Activated CD8-positive, alpha-beta T cell treated with anti-CD3 and anti-CD28 coated beads, Interleukin-2, amount 10 ng/mL, durations not matched to agents 7 days and 5 days (primary cell): ENCODE results near the gene SARDH. TPM values are rescaled to one million over a fixed set of nuclear protein-coding genes. Genes with fewer than 3 reads are reported as not detected.
"Not testable (repeated sequence)": the region's sequence is repeated elsewhere in the genome, so short reads cannot be mapped to it uniquely, and the experiment has no call there.

ENCODE experiments used
- ATAC-seq: fragments of 150-1000 bp; cut with Tn5 transposase; one replicate; pipeline ENCODE4 v1.10.0; 2021; ENCODE audit warnings: moderate library complexity
- CTCF ChIA-PET: fragments of 350-600 bp; sonication (Branson Sonifier 250); formaldehyde crosslinking; loops from one replicate; lab custom pipeline; 2021; ENCODE audit warnings: antibody characterized with exemption; lab: Charles Lee
- POLR2A ChIA-PET: fragments of 350-600 bp; sonication (Branson Sonifier 250); formaldehyde crosslinking; loops from one replicate; lab custom pipeline; 2021; ENCODE audit warnings: antibody characterized with exemption; lab: Charles Lee
- DNase-seq: peaks from one replicate; pipeline ENCODE4 v3.0.0-alpha.2; 2020
- H3K27ac Mint-ChIP-seq: one replicate; pipeline ENCODE4 v1.8.0; 2021; ENCODE audit warnings: mild to moderate bottlenecking, mixed read lengths
- H3K27me3 Mint-ChIP-seq: one replicate; pipeline ENCODE4 v1.8.0; 2021; ENCODE audit warnings: low read depth, mixed read lengths
- H3K36me3 Mint-ChIP-seq: one replicate; pipeline ENCODE4 v1.8.0; 2021; ENCODE audit warnings: low read depth, mixed read lengths
- H3K4me1 Mint-ChIP-seq: one replicate; pipeline ENCODE4 v1.8.0; 2021; ENCODE audit warnings: low read depth, mixed read lengths
- H3K4me3 Mint-ChIP-seq: one replicate; pipeline ENCODE4 v1.8.0; 2021; ENCODE audit warnings: mild to moderate bottlenecking, mixed read lengths
- H3K9me3 Mint-ChIP-seq: one replicate; pipeline ENCODE4 v1.8.0; 2022; ENCODE audit warnings: mixed read lengths; ENCODE audit not compliant: insufficient read depth
- total RNA-seq, 2 experiments: library from RNA; stranded (reverse); gene quantifications; one replicate each; pipeline ENCODE4 v1.2.3, GENCODE V29; 2021

The SARDH gene
- total RNA-seq, 2 experiments from 2014 or later: 3.0 to 3.4 TPM

GRCh38 chr9:133773889-133774655 lies 35.9 kb upstream of the SARDH start:
- no peak for ATAC-seq
- Mint-ChIP-seq H3K9me3 (no peaks in the 10 kb centered on the region), H3K4me3 (no peak overlapping the region), H3K27me3 (no peaks in the 10 kb centered on the region), H3K36me3 (no peaks in the 10 kb centered on the region), H3K27ac (no peak overlapping the region), H3K4me1 (no peaks in the 10 kb centered on the region)
- ChIA-PET POLR2A (no interaction called here), CTCF (interaction anchor here (1.2 kb wide), 2 partner anchors 8 to 31 kb away, joined by 3 to 9 read pairs; no protein-coding TSS in a partner anchor)
- no peak for DNase-seq

- POLR2A ChIA-PET: no interaction called here
- H3K4me1 Mint-ChIP-seq: no peaks in the 10 kb centered on the region
- no peak overlapping the region for H3K27ac Mint-ChIP-seq
- no peaks in the 10 kb centered on the region for H3K9me3 Mint-ChIP-seq
- H3K27me3 Mint-ChIP-seq: no peaks in the 10 kb centered on the region
- no peak overlapping the region for H3K4me3 Mint-ChIP-seq
- no peak for ATAC-seq
- CTCF ChIA-PET: interaction anchor here (1.2 kb wide), 1 partner anchor 10 kb away, joined by 9 read pairs; no protein-coding TSS in a partner anchor
- no peaks in the 10 kb centered on the region for H3K36me3 Mint-ChIP-seq
- no peak for DNase-seq
Observed at GRCh38 chr9:133772581-133772980, 34.4 kb upstream of the SARDH start.

- no peaks in the 10 kb centered on the region for H3K36me3 Mint-ChIP-seq
- H3K4me3 Mint-ChIP-seq: no peak overlapping the region
- no peak for DNase-seq
- ChIA-PET CTCF (no interaction called here), POLR2A (no interaction called here)
- H3K27me3 Mint-ChIP-seq: no peaks in the 10 kb centered on the region
- peaks cover 7% of the 10 kb centered on the region for H3K9me3 Mint-ChIP-seq
- ATAC-seq: no peak
- no peak overlapping the region for H3K27ac Mint-ChIP-seq
- H3K4me1 Mint-ChIP-seq: no peaks in the 10 kb centered on the region
Observed at GRCh38 chr9:133771486-133772482, 33.6 kb upstream of the SARDH start.

GRCh38 chr9:133770076-133770777 lies 32.1 kb upstream of the SARDH start:
- H3K36me3 Mint-ChIP-seq: peaks cover 8% of the 10 kb centered on the region
- H3K27me3 Mint-ChIP-seq: no peaks in the 10 kb centered on the region
- no peak overlapping the region for H3K27ac Mint-ChIP-seq
- DNase-seq: no peak
- no peak overlapping the region for H3K4me3 Mint-ChIP-seq
- POLR2A ChIA-PET: no interaction called here
- CTCF ChIA-PET: interaction anchor here (0.9 kb wide), 1 partner anchor 27 kb away, joined by 5 read pairs; no protein-coding TSS in a partner anchor
- H3K4me1 Mint-ChIP-seq: no peaks in the 10 kb centered on the region
- ATAC-seq: no peak
- H3K9me3 Mint-ChIP-seq: peaks cover 19% of the 10 kb centered on the region

DNA sequence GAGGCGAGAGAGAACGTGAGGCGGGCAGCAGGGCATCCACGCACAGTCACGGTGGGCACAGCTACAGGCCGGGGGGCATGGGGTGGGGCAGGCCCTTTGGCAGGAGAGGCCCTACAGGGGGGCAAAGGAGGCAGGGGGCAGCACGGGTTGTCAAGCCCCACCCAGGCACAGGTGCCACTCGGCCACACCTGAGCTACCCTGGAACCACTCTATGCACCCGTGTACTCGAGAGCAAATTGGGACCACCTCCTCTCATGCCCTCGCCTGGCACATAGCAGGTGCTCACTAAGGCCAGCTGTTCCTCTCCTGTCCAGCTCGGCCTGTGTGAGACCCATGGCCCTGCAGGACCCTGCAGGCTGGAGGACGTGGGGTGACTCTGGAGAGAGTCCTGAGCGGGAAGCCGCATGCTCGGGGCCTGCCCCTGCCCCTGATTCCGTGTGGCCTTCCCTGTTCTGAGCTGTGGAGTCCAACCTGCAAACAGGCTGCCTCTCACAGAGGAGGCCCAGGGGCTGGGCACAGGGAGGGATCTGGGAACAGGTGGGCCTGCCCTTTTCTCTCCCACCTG lies 31.4 kb upstream of the SARDH start:
- Mint-ChIP-seq H3K36me3 (peaks cover 8% of the 10 kb centered on the region), H3K27ac (no peak overlapping the region), H3K4me3 (no peak overlapping the region), H3K27me3 (no peaks in the 10 kb centered on the region), H3K9me3 (peaks cover 19% of the 10 kb centered on the region), H3K4me1 (no peaks in the 10 kb centered on the region)
- CTCF ChIA-PET: no interaction called here
- DNase-seq (no peak), ATAC-seq (no peak)
- POLR2A ChIA-PET: no interaction called here

DNA sequence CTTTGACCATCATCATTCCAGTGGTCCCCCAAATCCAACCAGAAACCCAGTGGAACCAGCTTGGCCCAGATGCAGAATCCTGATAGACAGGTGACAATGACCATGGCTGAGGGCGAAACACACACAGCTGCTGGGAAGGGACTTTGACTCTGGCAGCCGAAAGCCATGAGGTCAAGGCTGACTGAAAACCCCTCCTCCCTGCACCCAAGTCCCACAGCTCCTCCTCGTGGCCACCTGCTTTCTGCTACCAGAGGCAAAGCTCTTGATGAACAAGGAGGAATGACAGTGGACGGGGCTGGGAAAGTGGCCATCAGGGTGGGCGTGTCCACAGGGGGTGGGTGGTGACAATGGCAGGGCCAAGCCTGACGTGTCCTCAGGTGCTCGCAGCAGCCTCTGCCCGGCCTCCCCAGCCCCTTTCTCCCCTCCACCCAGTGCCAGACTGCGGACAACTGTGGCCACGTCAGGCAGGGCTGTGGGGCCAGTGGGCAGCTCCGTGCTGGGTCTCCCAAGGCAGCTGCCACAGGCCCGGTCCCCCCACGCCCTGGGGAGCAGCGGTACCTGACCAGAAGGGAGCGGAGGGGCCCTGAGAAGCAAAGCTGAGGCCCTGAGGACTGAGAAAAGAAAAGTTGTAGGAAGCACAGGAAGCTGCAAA lies 30.8 kb upstream of the SARDH start:
- POLR2A ChIA-PET: no interaction called here
- ATAC-seq: no peak

DNA sequence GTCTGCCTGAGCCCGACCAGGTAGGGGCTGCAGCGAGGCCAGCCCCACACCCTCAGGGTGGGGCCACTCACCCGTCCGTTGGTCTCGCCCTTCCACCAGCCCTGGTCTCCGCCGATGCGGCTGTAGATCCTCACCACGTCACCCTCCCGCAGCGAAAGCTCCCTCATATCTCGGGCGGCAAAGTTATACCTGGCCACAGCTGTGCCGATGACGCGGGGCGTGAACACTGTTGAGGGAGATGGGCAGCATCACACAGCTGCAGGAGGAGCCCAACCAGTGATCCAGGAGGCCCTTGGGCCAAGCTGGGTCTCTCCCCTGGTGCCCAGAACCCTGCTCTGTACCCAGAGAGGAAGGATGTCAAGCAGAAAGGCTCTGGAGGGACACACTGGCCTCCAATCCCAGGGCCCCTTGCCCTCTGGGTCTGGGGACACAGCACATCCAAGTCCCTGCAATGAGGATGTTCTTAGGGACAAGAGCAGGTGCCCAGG lies 30.3 kb upstream of the SARDH start:
- Mint-ChIP-seq H3K4me1 (no peaks in the 10 kb centered on the region), H3K27ac (no peak overlapping the region), H3K4me3 (no peak overlapping the region), H3K27me3 (no peaks in the 10 kb centered on the region), H3K9me3 (peaks cover 19% of the 10 kb centered on the region), H3K36me3 (peaks cover 8% of the 10 kb centered on the region)
- DNase-seq (no peak), ATAC-seq (no peak)
- ChIA-PET POLR2A (no interaction called here), CTCF (interaction anchor here (1.0 to 1.1 kb wide), 2 partner anchors 13 to 123 kb away, joined by 3 to 4 read pairs; no protein-coding TSS in a partner anchor)

More for the DNA sequence above, 30.8 kb upstream of the SARDH start:
- H3K9me3 Mint-ChIP-seq: peaks cover 19% of the 10 kb centered on the region
- CTCF ChIA-PET: interaction anchor here (1.1 kb wide), 1 partner anchor 13 kb away, joined by 4 read pairs; no protein-coding TSS in a partner anchor
- no peaks in the 10 kb centered on the region for H3K27me3 Mint-ChIP-seq
- no peaks in the 10 kb centered on the region for H3K4me1 Mint-ChIP-seq
- H3K36me3 Mint-ChIP-seq: peaks cover 8% of the 10 kb centered on the region
- DNase-seq: no peak
- H3K4me3 Mint-ChIP-seq: no peak overlapping the region
- H3K27ac Mint-ChIP-seq: no peak overlapping the region

GRCh38 chr9:133767625-133768024 lies 29.5 kb upstream of the SARDH start:
- ChIA-PET POLR2A (no interaction called here), CTCF (interaction anchor here (1.0 to 1.2 kb wide), 2 partner anchors 122 to 227 kb away, joined by 3 read pairs; no protein-coding TSS in a partner anchor)
- no peak overlapping the region for H3K27ac Mint-ChIP-seq
- H3K36me3 Mint-ChIP-seq: peaks cover 8% of the 10 kb centered on the region
- no peaks in the 10 kb centered on the region for H3K4me1 Mint-ChIP-seq
- no peak for DNase-seq
- ATAC-seq: no peak
- H3K27me3 Mint-ChIP-seq: no peaks in the 10 kb centered on the region
- H3K9me3 Mint-ChIP-seq: peaks cover 19% of the 10 kb centered on the region
- H3K4me3 Mint-ChIP-seq: no peak overlapping the region

DNA sequence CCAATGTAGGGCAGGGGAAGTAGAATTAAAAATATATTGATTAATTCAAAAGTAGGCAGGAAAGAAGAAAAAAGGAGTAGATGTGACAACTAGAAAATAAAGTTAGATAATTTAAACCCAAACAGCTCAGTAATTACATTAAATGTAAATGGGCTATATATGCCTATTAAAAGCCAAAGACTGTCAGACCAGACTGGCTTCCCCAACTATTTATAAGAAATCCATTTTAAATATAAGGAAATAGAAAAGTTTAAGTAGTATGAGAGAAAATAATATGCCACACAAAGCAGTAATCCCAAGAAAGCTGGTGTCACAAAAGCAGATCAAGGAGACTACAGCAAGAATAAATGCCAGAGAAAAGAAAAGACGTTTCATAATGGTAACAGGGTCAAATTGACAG lies 28.9 kb upstream of the SARDH start:
- Mint-ChIP-seq H3K9me3 (peaks cover 19% of the 10 kb centered on the region), H3K27ac (no peak overlapping the region), H3K27me3 (no peaks in the 10 kb centered on the region), H3K36me3 (peaks cover 8% of the 10 kb centered on the region), H3K4me1 (no peaks in the 10 kb centered on the region), H3K4me3 (no peak overlapping the region)
- ATAC-seq (no peak), DNase-seq (no peak)
- CTCF ChIA-PET: interaction anchor here (1.2 kb wide), 1 partner anchor 228 kb away, joined by 3 read pairs; no protein-coding TSS in a partner anchor
- POLR2A ChIA-PET: no interaction called here

DNA sequence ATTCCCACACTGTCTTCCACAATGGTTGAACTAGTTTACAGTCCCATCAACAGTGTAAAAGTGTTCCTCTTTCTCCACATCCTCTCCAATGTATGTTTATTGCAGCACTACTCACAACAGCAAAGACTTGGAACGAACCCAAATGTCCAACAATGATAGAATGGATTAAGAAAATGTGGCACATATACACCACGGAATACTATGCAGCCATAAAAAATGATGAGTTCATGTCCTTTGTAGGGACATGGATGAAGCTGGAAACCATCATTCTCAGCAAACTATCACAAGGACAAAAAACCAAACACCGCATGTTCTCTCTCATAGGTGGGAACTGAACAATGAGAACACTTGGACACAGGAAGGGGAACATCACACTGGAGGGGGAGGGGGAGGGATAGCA lies 28.1 kb upstream of the SARDH start:
- H3K36me3 Mint-ChIP-seq, ATAC-seq, DNase-seq, H3K27me3 Mint-ChIP-seq, H3K4me1 Mint-ChIP-seq, H3K4me3 Mint-ChIP-seq, POLR2A ChIA-PET, H3K27ac Mint-ChIP-seq: not testable (repeated sequence)
- H3K9me3 Mint-ChIP-seq: peaks cover 19% of the 10 kb centered on the region
- CTCF ChIA-PET: interaction anchor here (1.2 kb wide), 1 partner anchor 229 kb away, joined by 3 read pairs; no protein-coding TSS in a partner anchor
